ENCODE data around the gene CACNA1F. TPM values are rescaled to one million over a fixed set of nuclear protein-coding genes. Genes with fewer than 3 reads are reported as not detected.
A peak's percentile ranks its signal among the peaks of the same experiment; 100 is the strongest.

CACNA1F gene
- total RNA-seq, 1 donor = not detected

DNA sequence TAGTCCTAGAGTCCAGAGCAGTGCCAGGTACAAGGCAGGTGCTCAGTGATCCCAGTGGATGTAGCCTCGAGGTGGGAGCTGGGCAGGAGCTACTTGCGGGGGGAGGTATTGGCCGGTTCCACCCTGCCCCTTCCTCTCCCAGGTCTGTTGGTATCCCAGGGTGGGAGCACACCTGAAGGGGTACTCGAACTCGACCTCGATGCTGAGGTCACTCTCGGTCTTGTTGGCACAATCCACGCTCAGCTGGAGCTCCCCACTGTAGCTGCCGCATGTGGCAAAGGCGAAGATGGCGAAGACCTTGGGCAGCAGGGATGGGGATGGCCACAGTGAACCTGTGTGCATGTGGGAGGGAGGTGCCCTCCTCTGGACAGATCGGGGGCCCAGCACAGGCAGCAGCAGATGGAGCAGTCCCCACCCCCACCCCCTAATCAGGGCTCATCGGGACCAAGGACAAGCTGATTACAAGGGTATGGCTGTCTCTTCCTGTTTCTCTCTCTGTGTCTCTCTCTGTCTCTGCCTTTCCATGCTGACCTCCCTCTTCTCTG, 35.5 kb downstream of the CACNA1F start:
- DNase-seq (ENCODE audit: low read depth) = no peak

DNA sequence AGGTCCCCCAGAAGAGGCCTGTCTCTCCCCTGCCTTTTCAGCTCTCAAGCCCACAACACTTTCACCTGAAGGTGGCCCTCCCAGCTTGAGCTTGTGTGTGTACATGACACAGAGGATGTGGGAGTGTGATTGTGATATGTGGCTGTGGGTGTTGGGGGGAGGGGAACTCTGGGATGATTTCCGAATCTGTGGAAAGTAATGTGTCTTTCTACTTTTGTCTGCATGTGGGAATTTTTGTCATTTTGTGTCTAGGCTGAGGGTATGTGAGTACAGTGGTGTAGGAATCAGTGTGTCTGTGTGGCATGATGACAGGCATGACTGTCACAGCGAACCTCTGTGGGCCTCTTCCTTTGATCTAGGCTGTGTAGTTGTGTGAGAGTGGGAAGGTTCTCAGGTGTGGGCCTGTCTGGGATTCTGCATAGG, 39.6 kb downstream of the CACNA1F start:
- TF ChIP-seq, protein P1, sequence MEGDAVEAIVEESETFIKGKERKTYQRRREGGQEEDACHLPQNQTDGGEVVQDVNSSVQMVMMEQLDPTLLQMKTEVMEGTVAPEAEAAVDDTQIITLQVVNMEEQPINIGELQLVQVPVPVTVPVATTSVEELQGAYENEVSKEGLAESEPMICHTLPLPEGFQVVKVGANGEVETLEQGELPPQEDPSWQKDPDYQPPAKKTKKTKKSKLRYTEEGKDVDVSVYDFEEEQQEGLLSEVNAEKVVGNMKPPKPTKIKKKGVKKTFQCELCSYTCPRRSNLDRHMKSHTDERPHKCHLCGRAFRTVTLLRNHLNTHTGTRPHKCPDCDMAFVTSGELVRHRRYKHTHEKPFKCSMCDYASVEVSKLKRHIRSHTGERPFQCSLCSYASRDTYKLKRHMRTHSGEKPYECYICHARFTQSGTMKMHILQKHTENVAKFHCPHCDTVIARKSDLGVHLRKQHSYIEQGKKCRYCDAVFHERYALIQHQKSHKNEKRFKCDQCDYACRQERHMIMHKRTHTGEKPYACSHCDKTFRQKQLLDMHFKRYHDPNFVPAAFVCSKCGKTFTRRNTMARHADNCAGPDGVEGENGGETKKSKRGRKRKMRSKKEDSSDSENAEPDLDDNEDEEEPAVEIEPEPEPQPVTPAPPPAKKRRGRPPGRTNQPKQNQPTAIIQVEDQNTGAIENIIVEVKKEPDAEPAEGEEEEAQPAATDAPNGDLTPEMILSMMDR (IDR thresholded peaks at IDR 0.05; ENCODE audit: insufficient read depth, low read depth, low read length) = no peak
- DNase-seq (ENCODE audit: low read depth) = no peak
- H3K4me3 ChIP-seq (ENCODE audit: low read depth, low read length) = no peak overlapping the region

More for the DNA sequence above, 35.5 kb downstream of the CACNA1F start:
- TF ChIP-seq, protein P1 (IDR thresholded peaks at IDR 0.05; ENCODE audit: insufficient read depth, low read depth, low read length) = no peak
- no peak overlapping the region for H3K4me3 ChIP-seq (ENCODE audit: low read depth, low read length)

DNA sequence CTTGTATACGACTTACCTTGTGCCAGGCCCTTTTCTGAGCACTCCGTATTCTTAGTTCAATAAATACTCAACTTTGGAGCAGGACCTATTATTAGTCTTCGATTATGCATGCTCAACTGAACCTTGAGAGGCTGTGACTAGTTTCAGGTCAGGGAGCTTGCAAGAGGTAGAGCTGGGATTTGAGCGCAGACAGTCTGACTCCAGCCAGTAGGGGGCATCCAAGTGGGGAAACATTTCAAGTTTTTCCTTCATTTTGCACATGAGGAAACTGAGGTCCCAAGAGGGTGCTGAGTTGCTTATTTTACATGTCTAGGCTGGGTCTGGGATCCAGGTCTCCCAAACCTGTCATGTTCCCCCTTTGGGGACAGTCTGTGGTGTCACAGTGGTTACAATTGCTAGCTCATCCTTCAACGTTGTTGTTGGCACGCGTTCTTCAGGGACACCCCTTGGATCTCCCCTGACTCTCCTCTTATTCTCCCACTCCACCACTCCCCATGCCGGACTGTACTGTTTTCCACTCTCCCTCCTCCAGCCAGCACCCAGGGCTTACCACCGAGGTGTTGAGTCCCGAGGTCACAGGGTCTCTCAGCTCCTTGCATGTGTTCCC, 40.3 kb downstream of the CACNA1F start:
- H3K4me3 ChIP-seq (ENCODE audit: low read depth, low read length) = no peak overlapping the region
- no peak for DNase-seq (ENCODE audit: low read depth)
- TF ChIP-seq, protein P1 (IDR thresholded peaks at IDR 0.05; ENCODE audit: insufficient read depth, low read depth, low read length) = peak; percentile 63

DNA sequence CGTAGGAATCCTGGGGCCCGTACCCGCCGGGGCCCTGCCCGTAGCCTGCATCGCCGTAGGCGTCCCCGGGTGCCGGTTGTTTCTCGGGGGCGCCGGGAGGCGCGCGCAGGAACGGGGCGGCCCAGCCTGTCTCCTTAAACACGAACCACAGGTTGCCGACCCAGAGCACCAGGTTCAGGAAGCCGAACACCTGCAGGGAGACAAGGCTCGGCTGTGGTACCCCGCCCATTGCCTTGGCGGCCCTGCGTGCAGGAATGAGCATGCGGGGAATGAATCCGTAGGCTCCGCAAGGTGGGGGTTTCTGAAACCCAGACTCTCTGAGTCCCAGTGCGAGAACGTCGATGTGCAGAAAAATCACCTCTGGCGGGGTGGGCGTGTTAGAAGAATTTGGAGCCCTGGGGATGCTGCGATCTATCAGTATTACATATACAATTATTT, 41.5 kb downstream of the CACNA1F start:
- DNase-seq (ENCODE audit: low read depth) = no peak
- TF ChIP-seq, protein P1 (IDR thresholded peaks at IDR 0.05; ENCODE audit: insufficient read depth, low read depth, low read length) = no peak
- peak overlapping the region; percentile 75 for H3K4me3 ChIP-seq (ENCODE audit: low read depth, low read length)

DNA sequence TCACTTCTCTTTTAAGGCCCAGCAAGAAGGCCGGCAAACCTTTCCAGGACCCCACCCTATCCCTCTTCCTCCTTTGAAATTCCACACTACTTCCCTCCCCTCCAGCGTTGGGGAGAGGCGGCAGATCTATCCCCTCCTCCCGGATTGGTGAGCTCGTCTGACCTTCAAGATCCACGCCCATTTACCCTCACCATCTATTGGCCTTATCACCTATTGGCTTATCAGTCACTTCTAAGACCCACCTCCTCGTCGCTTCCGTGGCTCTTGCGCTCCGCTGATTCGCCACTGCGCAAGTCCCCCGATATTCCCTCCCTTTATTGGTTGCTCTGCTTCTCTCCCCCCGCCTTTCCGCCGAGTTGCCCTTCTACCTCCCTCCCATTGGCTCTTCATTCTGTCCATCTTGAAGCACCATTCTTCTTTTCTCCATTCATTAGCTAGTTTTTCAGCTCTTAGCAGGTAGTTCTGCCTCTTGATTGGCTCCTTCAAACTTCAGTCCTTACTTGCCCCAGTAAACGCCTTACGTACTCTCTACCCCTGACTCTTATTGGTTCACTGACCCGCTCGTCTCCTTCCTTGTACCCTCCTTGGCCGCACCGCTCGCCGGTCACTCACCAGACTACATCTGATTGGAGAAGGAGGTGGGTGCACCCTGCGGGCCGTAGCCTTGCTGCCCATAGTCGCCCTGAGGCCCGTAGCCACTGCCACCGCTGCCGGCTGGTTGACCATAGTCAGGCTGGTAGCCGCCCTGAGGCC, 42.1 kb downstream of the CACNA1F start:
- TF ChIP-seq, protein P1 (IDR thresholded peaks at IDR 0.05; ENCODE audit: insufficient read depth, low read depth, low read length) = no peak
- peak; percentile 99 for DNase-seq (ENCODE audit: low read depth)
- H3K4me3 ChIP-seq (ENCODE audit: low read depth, low read length) = peak overlapping the region; percentile 75

DNA sequence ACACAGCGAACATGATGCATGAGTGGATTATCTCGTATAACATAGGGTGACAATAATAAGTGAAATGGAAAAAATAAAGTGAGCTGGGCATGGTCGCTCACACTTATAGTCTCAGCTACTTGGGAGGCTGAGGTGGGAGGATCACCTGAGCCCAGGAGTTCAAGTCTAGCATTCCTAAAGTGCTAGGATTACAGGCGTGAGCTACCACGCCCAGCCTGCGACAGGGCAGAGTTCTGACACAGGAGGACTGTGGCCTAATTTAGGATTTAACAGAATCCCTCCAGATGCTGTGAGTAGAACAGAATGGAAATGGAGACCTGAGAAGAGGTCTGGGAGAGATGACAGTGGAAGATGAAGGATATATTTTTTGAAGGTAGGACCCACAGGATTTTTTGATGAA, 43.5 kb downstream of the CACNA1F start:
- TF ChIP-seq, protein P1 (IDR thresholded peaks at IDR 0.05; ENCODE audit: insufficient read depth, low read depth, low read length) = no peak
- DNase-seq (ENCODE audit: low read depth) = no peak
- H3K4me3 ChIP-seq (ENCODE audit: low read depth, low read length) = peak overlapping the region; percentile 29

Data from fibroblast of villous mesenchyme (primary cell).